Cardiac fibroblast (primary cell): Measurements from ENCODE around the gene SHISAL1.

Experiments used
- DNase-seq, 2 donors: peaks; one replicate each; pipeline versions ENCODE4 v3.0.0 to v3.0.0-alpha.2; 2010; ENCODE audit warnings: low read depth in 2 of 2
- H3K4me3 ChIP-seq, 2 donors: replicated peaks in 1 of 2; 1 replicate in 1 of 2; 2 replicates in 1 of 2; pipeline ENCODE4 v1.5.1; 2011; ENCODE audit warnings: low read depth in 2 of 2, low read length in 2 of 2, mild to moderate bottlenecking in 2 of 2, moderate library complexity in 1 of 2
- CTCF ChIP-seq: IDR thresholded peaks from one replicate; pipeline ENCODE4 v1.5.1; 2011; ENCODE audit warnings: low read depth, mild to moderate bottlenecking, low read length, inconsistent platforms

The SHISAL1 gene

GRCh38 chr22:44312766-44313165, at the start of gene SHISAL1:
Gene SHISAL1 (minus strand): TSS chr22:44312951. CDS start chr22:44300945, 12,006 bp downstream.
- no peak for TF ChIP-seq CTCF
- H3K4me3 ChIP-seq = no peak within 1 kb of the TSS
- DNase-seq = peak; percentile 22 to 50

- no peak overlapping the region for H3K4me3 ChIP-seq
- DNase-seq = no peak
- no peak for TF ChIP-seq CTCF
Observed at GRCh38 chr22:44361391-44362126, 48.8 kb upstream of the SHISAL1 start.

- peak; percentile 40 to 88 for DNase-seq
- peak; percentile 36 for TF ChIP-seq CTCF
- no peak overlapping the region for H3K4me3 ChIP-seq
Observed at GRCh38 chr22:44360668-44361381, 48.1 kb upstream of the SHISAL1 start.

GRCh38 chr22:44360306-44360667, 47.5 kb upstream of the SHISAL1 start:
- H3K4me3 ChIP-seq = no peak overlapping the region
- no peak for TF ChIP-seq CTCF
- no peak for DNase-seq

GRCh38 chr22:44359496-44360110, 46.9 kb upstream of the SHISAL1 start:
- H3K4me3 ChIP-seq = no peak overlapping the region
- TF ChIP-seq CTCF = no peak
- no peak for DNase-seq

- TF ChIP-seq CTCF = no peak
- no peak overlapping the region for H3K4me3 ChIP-seq
- no peak for DNase-seq
Observed at GRCh38 chr22:44358709-44359440, 46.1 kb upstream of the SHISAL1 start.
